Measurements from ENCODE around the gene CSTPP1. TPM values are rescaled to one million over a fixed set of nuclear protein-coding genes. Genes with fewer than 3 reads are reported as not detected.

Gene CSTPP1
- total RNA-seq, 4 donors from 2014 or later, result 13.3 to 26.4 (median 19.1) TPM

GRCh38 chr11:46942172-46942571 lies 5.6 kb downstream of the CSTPP1 start:
- TF ChIP-seq POLR2AphosphoS5 (IDR thresholded peaks at IDR 0.05), result no peak
- TF ChIP-seq EP300 (IDR thresholded peaks at IDR 0.05), result no peak
- TF ChIP-seq, protein P1, sequence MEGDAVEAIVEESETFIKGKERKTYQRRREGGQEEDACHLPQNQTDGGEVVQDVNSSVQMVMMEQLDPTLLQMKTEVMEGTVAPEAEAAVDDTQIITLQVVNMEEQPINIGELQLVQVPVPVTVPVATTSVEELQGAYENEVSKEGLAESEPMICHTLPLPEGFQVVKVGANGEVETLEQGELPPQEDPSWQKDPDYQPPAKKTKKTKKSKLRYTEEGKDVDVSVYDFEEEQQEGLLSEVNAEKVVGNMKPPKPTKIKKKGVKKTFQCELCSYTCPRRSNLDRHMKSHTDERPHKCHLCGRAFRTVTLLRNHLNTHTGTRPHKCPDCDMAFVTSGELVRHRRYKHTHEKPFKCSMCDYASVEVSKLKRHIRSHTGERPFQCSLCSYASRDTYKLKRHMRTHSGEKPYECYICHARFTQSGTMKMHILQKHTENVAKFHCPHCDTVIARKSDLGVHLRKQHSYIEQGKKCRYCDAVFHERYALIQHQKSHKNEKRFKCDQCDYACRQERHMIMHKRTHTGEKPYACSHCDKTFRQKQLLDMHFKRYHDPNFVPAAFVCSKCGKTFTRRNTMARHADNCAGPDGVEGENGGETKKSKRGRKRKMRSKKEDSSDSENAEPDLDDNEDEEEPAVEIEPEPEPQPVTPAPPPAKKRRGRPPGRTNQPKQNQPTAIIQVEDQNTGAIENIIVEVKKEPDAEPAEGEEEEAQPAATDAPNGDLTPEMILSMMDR (IDR thresholded peaks at IDR 0.05), result no peak
- TF ChIP-seq POLR2A (IDR thresholded peaks at IDR 0.05; ENCODE audit: low read depth), result no peak
- Histone ChIP-seq H3K4me1 (peaks cover 2 to 8% (median 5%) of the 10 kb centered on the region in 4 donors), H3K27me3 (no peaks in the 10 kb centered on the region), H3K4me3 (no peak overlapping the region), H3K9me3 (no peaks in the 10 kb centered on the region), H3K36me3 (peaks cover 0 to 6% (median 2%) of the 10 kb centered on the region in 4 donors), H3K27ac (replicated peaks in 1 of 4) (no peak overlapping the region)
- WGBS, result 96% methylated on average over 6 of the region's 6 CpGs
- no peak for DNase-seq (ENCODE audit: extremely low spot score)
- intact Hi-C loops (cut with DNase I), result no loop called here

DNA sequence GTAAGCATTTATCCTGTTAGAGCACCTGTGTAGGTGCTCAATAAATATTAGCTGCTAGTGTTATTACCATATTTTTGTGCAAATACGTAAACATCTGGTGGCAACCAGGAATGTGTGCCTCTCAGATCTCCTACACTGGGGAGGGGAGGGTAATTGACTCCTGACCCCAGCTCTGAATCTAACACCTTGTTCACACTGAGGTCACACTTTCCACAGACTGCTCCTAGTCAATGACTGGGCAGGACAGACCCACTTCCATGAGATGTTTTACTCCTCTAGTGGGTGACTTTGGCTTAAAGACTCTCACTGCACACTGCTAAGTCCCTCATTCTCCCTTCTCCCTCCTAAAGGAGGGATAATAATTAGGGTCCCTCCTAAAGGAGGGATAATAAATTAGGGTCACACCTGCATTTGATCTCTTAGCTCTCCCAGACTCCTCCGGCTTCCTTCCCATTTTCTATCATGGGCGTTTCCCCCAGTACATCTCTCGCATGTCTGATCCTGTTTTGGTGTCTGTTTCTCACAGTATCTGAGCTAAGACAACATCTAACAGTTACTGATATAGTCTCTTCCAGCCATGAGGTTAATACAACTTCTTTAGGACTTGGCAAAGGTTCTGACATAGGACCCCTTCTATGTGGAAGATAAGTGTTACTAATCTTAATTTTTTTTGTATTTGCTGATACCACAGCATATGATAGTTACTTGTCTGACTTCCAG lies 8.0 kb downstream of the CSTPP1 start:
- 89% methylated on average over 4 of the region's 4 CpGs for WGBS
- peaks cover 0 to 6% (median 2%) of the 10 kb centered on the region in 4 donors for H3K36me3 ChIP-seq
- no peak for DNase-seq (ENCODE audit: extremely low spot score)
- peaks cover 0 to 16% (median 0%) of the 10 kb centered on the region in 4 donors for H3K4me1 ChIP-seq
- H3K9me3 ChIP-seq, result no peaks in the 10 kb centered on the region
- TF ChIP-seq POLR2AphosphoS5 (IDR thresholded peaks at IDR 0.05) (no peak), EP300 (IDR thresholded peaks at IDR 0.05) (no peak), POLR2A (IDR thresholded peaks at IDR 0.05; ENCODE audit: low read depth) (no peak)
- TF ChIP-seq, protein P1 (IDR thresholded peaks at IDR 0.05), result no peak
- intact Hi-C loops (cut with DNase I), result no loop called here
- no peak overlapping the region for H3K4me3 ChIP-seq
- no peak overlapping the region for H3K27ac ChIP-seq (replicated peaks in 1 of 4)
- H3K27me3 ChIP-seq, result no peaks in the 10 kb centered on the region

DNA sequence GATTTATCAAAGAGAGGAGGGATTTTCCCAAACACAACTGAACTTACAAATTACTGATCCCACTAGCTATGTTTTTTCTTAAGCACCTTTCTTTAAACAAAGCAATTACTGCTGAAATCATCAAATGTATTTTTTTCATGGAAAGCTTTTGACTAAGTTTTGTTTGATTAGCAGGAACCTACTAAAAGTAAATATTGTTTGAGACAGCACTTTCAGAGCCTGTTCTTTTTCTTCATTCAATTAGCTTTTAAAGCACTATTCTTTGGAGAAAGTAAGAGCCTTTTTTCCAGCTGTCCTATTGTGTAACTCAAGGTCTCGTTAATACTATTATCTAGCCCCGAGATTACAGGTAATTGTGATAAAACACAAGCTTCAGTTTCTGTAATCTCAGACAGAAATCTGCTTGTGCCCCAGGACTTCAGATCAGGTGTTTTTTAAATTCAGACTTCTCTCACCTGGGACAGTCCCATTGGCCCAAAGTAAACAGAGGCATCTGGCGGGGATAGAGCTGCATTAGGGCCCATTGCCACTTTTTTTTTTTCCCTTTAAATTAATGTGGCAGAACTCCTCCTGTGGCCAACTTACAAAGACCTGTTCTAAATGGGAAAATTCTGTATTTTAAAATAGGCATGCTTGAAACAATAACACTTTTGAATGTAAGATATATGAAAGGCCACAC lies 11.0 kb downstream of the CSTPP1 start:
- intact Hi-C loops (cut with DNase I), result no loop called here

DNA sequence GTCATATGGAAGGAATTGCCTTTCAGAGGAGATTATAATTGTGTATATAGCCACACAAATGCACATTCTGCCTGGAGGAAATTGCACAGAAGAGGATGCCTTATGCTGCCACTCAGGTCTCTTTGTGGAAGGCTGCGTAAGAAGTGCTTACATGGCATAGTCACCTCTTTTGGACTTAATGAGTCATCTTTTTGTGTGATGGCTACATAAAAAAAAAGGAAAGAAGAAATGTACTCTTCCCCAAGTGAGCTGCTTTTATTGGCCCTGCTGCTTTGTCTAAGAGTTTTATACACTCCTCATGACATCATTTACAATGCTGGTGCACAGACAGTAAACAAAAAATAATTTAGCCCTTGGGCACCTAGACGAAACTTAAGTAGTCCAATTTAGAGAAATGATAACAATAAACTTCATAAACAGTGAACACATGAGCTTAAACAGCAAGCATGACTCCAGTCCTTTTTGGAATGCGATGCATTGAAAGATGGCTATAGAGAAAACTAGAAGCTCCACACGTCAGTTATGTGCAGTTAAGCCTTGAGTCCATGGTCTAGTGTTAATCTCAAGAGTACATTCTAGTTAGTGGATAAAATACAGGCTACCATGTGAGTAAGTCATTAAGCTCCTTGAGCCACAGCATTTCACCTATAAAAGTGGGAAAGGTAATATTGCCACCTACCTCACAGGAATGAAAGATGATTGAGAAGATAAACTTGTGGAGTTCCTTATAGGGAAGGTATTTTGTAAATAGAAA lies 12.0 kb downstream of the CSTPP1 start:
- Histone ChIP-seq H3K27ac (replicated peaks in 1 of 4) (no peak overlapping the region), H3K36me3 (no peaks in the 10 kb centered on the region), H3K4me3 (no peak overlapping the region), H3K4me1 (peaks cover 0 to 16% (median 0%) of the 10 kb centered on the region in 4 donors), H3K27me3 (no peaks in the 10 kb centered on the region), H3K9me3 (no peaks in the 10 kb centered on the region)
- WGBS, result 74% methylated on average over 4 of the region's 4 CpGs
- intact Hi-C loops (cut with DNase I), result no loop called here
- DNase-seq (ENCODE audit: extremely low spot score), result no peak
- TF ChIP-seq POLR2A (IDR thresholded peaks at IDR 0.05; ENCODE audit: low read depth), result no peak
- TF ChIP-seq EP300 (IDR thresholded peaks at IDR 0.05), result no peak
- TF ChIP-seq, protein P1 (IDR thresholded peaks at IDR 0.05), result no peak
- no peak for TF ChIP-seq POLR2AphosphoS5 (IDR thresholded peaks at IDR 0.05)

More for the DNA sequence above, 11.0 kb downstream of the CSTPP1 start:
- H3K4me1 ChIP-seq, result peaks cover 0 to 16% (median 0%) of the 10 kb centered on the region in 4 donors
- WGBS, result 62% methylated on average over 3 of the region's 3 CpGs
- DNase-seq (ENCODE audit: extremely low spot score), result no peak
- no peak overlapping the region for H3K27ac ChIP-seq (replicated peaks in 1 of 4)
- no peaks in the 10 kb centered on the region for H3K9me3 ChIP-seq
- H3K27me3 ChIP-seq, result no peaks in the 10 kb centered on the region
- TF ChIP-seq, protein P1 (IDR thresholded peaks at IDR 0.05), result no peak
- no peak for TF ChIP-seq EP300 (IDR thresholded peaks at IDR 0.05)
- H3K4me3 ChIP-seq, result no peak overlapping the region
- H3K36me3 ChIP-seq, result peaks cover 0 to 3% (median 0%) of the 10 kb centered on the region in 4 donors

Data from esophagus muscularis mucosa (tissue), 4 donors.